Mesenteric fat pad (tissue), 1 donor: Measurements from ENCODE around the gene NR2F1. TPM values are rescaled to one million over a fixed set of nuclear protein-coding genes. Genes with fewer than 3 reads are reported as not detected.

Experiments
- DNase-seq: peaks from one replicate; pipeline ENCODE4 v3.0.0-alpha.2; 2020; ENCODE audit warnings: low spot score
- total RNA-seq: library from RNA; stranded (reverse); fragmentation: NEBNext Ultra II Directional; extraction: Animal tissue kit (Norgen Biotek cat#: 25700); gene quantifications from one replicate; pipeline ENCODE4 v1.2.1, GENCODE V29; 2021
- donor health status: DM: yes; HTN: yes; CAD: no.

Gene NR2F1
- total RNA-seq, 1 donor from 2014 or later: 71.5 TPM

DNA sequence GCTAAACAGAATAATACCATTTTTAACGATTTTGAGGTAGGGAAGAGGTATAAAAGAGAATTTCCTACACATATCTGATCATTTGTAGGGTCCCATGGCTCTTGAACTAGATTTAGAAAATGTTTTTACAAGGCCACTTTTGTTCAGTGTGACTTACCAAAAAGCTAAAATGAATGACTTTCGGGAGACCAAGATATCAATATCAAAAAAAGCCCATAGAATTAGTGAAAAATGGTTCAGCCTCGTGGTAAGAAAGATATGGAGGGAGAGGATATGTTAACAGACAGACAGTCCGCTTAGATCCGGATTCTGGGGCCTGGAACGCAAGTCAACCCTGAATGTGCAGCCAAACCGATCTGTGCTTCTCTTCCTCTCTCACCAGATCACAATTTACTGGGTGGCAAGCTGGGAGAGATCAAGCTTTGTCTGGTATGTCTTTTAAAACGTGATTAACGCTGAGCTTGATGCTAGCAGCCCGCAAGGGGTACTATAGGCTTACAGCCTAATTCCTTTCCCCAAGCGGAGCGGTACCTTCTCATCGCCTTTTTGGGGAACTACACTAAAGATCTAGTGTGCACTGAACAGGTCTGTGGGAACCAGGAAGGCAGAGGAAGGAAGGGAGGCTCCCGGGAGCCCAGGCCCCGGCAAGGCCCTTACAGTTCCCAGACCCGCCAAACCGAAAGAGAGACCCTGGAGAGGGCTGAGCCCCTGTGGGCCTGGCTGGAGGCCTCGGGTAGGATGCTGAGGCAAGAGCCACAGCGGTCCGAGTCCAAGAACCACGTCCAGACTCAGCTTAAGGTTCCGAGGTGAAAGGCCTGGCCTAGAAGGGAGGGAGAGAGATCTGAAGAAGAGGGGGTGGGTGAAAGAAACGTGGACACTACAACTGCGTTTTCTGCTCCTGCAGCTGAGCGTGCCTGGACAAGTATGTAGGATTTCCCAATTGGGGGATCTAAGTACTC is 4.9 kb upstream of the NR2F1 start:
- no peak for DNase-seq

DNA sequence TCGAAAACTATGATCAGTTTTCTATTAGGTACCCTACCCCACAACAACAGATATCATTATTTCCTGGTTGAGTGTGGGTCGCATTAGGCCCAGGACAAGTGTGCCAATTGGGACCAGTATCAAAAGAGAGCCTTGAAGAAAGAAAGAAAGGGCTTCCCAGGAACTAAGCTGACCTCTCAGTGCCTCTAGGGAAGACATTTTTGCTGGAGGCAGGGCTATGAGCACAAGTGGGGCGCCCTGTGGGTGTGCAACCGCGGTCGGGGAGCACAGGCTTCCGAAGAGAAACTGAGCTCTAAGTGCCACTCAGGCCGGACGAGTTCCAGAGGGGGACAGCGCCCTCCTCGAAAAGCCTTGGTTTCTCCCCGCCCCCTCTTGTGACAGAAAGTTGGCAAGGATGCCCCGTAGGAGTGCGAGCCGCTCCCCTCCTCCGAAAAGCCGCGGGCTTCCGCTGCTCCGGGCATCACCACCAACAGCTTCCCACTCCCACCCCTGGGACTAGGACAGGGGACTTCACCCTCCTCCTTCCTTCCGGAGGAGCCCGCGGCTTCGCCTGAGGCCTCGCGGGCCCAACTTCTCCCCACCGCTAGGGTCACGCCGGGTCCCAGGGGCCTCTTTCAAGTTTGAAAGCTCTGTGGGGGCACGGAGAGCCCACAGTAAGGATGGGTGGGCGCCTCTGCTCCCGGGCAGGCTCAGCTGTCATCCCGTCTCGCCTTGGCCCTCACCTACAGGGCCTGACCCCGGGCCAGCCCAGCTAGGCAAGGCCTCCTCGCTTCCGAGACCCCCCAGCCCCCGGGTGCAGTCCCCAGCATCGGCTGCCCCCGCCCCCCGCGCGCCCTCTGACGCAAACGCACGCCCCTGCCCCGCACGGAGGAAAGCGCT is 4.0 kb upstream of the NR2F1 start:
- DNase-seq: no peak

DNA sequence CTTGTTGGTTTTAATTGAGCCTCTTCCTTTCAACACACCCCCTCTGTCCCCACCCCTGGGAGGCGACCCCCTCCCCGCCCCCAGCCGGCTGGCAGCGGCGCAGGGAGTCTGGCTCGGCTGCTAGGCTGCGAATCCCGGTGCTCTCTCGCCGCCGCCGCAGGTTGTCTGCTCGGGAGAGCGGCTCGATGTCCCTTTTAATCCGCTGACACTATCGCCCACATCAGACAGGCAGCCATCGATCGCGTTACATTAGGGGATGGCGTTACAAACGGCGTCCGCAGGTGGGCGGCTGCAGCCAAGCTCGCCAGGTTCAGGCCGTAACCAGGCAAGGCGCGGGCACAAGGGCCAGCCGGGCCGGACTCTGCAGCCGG is 3.3 kb upstream of the NR2F1 start:
- no peak for DNase-seq

DNA sequence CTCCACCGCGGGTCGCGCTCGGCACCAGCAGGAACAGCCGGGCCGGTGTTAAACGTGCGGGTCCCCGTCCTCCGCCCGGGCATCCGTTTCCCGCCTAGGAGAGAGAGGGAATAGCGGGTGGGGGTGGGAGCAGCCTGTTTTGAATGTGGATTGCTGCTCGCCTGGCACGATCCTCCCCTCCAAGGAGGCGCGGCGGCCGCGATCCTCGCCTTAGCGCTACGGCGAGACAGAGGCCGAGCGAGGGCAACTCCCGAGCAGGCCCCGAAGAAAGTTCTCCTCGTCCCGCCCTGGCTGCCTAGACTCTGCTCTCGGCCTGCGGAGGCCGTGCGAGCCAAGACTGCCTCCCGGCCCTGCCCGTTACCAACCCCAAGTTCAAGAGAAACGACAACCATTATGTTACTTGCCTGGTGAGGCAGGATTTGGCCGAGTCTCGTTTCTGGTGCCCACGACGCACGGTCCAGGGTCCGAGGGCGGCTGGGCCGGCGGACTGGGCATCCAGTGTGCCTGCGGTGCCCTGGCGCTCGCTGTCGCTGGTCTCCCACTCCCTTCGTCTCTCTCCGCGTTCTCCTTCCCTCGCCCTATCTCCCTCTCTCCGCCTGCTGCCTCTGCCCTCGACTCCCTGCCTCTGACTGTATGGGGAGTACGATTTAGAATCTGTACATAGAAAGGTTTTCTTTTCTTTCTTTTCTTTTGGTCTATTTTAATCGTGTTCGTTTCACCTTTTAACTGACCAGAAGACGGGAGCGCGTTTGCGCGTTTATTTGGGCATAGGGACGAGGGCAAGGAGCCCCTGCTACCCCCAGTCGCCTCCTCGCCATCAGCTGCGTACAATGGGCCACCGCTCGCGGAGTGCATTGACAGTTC is 2.7 kb upstream of the NR2F1 start:
- no peak for DNase-seq

DNA sequence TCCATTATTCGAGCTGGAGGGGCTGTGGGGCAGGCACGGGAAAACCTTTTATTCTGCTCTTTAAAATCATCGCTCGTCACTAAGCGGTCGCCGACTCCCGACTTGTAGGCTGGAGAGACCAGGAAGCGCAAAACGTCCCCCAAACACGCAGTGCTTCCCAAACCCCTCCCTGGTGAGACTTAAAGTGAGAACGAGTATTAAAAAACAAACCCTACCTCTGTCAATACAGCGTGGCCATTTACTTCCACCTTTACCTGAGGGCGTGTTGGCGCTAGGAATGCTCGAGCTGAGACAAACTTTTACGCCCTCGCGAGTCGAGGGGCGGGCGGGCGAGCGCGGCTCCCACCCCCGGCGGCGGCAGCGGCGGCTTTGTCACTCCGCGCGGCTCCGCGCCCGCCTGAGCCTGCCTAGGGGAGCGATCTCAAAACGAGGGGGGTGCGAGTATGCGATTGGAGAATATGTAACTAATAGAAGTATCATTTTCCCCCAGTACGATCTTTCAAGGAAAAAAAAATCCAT is 2.0 kb upstream of the NR2F1 start, which contains the start of gene NR2F1-AS1:
TSS of gene NR2F1-AS1 (minus strand) at position 293 of the 519 bp plus-strand sequence.
- DNase-seq: no peak

DNA sequence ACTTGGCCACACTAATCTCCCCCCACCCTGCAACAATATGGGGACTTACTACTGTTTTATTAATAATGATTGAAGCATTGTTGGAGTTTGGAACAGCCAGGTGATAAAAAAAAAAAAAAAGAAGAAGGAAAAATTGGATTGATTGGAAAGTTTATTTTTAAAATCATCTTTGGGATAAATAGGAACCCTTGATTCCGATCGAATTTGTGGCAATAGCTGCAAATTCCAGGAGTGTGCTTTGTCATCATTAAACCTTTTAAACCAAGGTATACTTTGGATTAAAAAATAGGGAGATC is 907 bp upstream of the NR2F1 start:
- DNase-seq: no peak

DNA sequence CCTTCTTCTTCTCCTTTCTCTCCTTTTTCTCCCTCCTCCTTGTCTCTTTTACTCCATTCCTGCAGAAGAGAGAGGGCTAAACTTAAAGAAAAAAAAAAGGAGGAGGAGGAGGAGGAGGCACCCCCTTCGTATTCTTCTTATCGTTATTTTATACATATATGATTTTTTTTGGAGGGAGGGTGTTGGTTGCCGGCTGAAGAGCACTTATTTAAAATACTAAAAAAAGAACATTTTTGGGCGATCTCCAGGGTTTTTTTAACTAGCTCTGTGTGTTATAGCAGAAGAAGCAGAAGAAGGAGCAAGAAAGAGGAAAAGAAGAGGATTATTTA is 381 bp downstream of the NR2F1 start:
- no peak for DNase-seq

DNA sequence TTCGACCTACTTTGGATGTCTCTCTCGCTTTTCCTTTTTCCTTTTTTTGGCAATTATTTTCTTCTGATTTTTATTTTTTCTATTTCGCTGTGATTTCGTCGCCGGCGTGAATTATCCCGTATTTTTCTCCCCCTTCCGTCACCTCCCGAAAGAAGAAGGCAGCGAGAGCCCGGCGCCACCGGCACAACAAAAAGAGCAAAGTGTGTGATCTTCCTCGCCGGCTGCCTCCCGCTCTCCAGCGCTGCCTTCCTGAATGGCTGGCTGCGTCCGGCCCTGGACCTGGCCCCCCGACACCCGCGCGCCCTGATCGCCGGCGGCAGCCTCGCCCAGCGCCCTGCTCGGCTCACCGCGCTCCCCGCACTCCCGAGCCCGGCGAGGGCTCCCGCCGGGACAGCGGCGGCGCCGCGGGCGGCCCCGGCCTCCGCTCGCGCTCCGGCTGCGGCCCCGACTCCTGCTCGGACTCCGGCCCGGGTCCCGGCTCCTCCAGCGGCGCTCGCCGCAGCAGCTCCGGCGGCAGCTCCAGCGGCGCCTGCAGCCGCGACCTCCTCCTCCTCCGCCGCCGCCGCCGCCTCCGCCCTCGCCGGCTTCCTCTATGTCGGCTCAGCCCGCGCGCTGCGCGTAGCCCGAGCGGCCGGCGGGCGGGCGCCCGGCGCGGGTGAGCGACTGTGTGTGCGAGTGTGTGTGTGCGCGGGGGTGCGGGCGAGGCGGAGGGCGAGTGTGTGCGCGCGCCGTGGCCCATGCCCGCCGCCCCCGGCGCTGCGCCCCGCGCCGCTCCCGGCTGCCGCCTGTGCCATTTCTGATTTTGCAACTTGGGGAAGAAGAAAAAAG is 960 bp downstream of the NR2F1 start:
- DNase-seq: no peak

DNA sequence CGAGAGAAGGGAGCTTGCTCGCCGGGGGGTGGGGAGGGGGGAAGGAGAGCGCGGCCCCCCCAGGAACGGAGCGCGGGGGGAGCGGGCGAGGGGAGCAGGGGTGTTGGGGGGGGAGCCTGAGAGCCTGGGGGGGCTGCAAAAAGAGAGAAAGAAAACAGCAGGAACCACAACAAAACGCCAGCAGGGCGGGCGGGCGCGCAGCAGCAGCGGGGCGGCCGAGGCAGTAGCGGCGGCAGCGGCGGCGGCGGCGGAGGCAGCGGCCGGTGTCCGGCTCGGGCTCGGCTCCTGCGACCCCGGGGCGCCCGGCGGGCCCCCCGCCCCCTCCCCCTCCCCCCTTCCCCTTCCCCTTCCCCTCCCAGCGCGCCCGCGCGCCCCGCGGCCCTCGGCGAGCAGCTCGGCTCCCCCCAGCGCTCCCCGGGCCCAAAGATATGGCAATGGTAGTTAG is 1.6 kb downstream of the NR2F1 start:
- no peak for DNase-seq

DNA sequence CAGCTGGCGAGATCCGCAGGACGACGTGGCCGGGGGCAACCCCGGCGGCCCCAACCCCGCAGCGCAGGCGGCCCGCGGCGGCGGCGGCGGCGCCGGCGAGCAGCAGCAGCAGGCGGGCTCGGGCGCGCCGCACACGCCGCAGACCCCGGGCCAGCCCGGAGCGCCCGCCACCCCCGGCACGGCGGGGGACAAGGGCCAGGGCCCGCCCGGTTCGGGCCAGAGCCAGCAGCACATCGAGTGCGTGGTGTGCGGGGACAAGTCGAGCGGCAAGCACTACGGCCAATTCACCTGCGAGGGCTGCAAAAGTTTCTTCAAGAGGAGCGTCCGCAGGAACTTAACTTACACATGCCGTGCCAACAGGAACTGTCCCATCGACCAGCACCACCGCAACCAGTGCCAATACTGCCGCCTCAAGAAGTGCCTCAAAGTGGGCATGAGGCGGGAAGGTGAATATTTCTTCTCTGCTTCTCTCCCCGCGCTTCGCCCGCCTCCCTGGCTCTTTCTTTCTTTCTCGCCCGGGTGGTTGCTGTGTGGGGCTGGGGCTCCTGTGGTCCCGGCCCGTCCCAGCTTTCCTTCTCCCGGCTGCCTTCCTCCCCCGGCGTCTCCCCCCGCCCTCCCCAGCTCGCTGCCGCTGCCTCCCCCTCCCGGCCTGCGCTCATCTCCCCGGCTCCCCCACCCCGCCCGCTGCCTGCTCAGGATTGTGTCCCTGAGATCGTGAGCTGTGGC is 2.2 kb downstream of the NR2F1 start:
- DNase-seq: no peak

DNA sequence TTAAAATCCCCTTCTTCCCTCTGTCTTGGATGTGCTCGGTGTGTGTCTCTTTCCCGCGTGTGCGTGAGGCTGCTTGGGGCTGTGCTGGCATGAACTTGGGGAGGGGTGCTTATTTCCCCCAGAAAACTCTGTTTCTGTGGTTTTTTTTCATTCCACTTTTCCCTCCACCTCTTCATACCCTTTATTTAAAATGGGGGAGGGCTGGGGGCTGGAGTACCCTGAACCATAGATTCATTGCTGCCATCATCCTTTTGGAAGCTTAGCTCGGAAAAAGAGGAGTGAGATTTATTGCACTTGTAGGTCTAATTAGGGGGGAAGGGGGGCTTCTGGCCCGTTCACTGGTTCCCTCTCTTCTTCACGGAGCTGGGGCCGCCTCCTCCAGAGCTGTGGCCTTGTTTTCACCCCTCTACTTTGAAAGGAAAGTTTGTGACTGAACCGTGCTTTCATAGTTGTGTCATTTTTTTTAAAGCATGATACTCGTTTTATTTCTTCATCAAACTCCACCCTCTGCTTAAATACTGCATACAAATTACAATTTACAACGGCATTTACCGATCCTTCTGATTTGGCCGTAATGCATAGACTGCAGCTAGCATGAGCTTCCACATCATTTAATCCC is 2.9 kb downstream of the NR2F1 start:
- no peak for DNase-seq

DNA sequence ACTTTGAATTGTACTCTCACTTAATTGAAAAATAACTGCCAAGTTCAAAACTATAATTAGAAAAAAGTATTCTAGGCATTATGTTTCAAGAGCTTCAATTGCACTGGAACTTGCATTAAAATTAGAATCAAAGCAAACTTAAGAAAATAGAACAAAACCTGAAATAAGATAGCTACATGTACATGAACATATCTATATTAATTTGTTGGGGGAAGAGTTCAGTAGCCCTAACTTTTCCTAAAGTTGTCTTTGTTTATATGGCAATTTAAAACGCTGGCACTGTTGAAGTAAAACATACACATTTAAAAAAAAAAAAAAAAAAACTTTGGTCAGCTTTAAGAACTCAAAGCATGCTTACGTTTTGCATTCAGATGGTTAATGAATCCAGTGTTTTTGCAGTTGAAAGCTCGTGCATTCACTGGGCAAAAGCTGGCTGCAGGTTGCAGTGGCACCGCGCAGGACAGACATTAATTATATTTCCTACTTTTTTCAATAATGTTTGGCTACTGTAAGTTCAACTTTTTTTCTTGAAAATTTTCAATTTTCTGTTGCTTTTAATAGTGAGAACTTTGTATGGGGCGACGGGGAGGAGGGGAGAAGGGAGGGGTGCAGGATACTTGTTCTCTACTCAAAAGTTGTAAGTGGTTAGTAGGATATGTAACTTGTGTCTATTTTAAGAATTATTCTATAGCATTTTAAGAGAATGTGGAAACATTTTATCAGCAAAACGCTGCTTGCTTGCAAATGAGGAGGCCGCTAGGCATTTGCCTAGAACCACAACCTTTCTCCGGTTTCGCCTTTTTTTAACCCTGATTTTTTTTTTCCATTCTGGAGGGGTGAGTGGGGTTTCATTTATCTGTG is 3.9 kb downstream of the NR2F1 start:
- no peak for DNase-seq

DNA sequence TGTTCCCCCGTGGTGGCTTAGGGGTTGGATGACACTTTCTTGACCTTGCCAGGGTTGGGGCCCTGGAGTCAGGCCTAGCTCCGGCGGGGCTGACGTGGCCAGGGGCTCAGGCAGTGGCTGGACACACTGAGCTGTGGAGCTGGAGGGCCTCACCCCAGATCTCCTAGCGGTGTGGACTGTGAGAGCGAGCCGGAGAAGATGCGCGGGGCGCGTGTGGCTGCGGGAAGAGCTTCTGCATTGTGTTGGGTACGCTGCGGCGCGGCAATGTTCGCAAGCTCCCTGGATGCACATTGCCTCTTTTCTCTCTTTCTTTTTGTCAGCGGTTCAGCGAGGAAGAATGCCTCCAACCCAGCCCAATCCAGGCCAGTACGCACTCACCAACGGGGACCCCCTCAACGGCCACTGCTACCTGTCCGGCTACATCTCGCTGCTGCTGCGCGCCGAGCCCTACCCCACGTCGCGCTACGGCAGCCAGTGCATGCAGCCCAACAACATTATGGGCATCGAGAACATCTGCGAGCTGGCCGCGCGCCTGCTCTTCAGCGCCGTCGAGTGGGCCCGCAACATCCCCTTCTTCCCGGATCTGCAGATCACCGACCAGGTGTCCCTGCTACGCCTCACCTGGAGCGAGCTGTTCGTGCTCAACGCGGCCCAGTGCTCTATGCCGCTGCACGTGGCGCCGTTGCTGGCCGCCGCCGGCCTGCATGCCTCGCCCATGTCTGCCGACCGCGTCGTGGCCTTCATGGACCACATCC is 4.8 kb downstream of the NR2F1 start:
- no peak for DNase-seq

DNA sequence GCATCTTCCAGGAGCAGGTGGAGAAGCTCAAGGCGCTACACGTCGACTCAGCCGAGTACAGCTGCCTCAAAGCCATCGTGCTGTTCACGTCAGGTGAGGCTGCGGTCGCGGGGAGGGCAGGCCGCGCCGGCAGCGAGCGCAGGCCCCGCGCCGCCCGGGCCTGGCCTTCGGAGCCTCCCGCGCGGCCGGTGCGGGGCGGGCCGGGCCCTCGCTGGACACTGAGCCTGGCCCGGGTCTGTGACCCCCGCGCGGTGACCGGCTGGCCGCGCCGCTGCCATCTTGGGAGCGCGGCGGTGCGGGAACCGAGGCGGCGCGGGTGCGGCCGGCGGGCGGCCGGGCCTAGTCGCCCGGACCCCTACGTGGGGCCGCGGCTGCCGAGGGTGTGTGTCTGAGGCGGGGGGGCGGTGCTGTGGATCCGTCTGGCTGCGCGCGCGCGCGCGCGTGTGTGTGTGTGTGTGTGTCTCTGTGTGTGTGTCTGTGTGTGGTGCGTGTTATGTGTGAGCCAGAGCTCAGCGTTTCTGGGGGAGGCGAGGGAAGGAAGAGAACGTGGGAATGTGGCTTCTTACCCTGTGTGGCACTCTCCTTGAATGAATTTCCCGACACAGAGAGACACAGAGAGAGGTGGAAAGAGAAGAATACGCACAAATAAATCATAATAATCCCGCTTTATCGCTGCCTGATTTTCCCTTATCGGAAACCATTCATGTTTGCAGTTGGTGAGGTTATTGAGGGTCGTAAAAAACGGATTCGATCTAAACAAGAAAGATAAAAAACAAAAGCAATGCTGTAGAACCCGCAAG is 5.5 kb downstream of the NR2F1 start:
- DNase-seq: no peak

DNA sequence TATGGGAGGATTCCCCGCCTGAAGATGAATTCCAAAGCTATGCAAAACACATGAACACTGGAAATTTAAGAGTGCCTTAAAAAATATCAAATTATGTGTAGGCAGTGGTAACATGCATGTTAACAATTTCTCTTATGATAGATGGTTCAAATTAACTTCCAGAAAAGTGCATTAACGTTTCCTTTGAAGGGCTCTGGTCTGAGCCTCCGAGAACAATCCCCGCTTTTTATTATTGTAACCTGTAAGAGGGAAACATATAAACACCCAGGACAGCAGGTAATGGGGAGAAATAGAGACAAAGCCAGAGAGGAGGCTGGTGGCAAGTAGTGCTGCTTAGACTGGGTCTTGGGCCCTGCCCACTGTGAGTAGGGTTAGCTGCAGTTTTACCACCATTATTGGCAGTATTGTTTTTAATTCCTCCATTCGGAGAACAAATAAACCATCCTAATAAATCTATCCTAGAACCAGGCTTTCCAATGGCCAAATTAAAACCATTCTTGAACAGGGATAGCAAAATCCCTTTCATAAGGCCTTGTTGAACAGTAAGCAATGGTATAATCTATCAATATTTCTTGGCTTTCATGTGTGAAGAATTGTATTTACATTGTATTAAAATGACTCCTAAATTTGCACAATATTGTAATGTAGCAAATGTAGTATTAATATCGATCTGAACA is 6.3 kb downstream of the NR2F1 start:
- no peak for DNase-seq

DNA sequence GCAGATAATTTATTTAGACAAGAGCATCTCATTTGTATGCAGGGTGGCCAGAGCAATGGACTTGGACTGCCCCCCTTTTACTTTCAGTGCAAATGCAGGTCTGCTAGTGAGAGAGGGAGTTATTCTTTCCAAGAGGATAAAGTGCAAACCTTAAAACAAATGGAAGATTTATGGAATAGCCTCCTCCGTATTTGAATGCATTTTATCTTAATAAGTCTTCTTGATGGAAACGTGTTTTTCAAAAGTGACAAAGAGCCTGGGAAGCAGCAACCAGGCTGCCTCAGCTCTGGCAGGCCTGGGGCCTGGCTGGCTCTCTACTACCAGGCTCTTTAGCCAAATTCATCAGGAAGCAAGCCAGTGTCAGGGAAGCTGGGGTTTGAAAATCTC is 6.8 kb downstream of the NR2F1 start:
- DNase-seq: no peak
